ENCODE data around the gene ZFPM1.

The ZFPM1 gene

GRCh38 chr16:88428156-88428555, 24.9 kb upstream of the ZFPM1 start:
- TF ChIP-seq OSR1 (CRISPR knock-in tag; IDR thresholded peaks at IDR 0.05) (no peak), PATZ1 (CRISPR knock-in tag; IDR thresholded peaks at IDR 0.05; ENCODE audit: borderline replicate concordance) (no peak), TOX (CRISPR knock-in tag; IDR thresholded peaks at IDR 0.05; ENCODE audit: borderline replicate concordance) (no peak), BACH2 (CRISPR knock-in tag; IDR thresholded peaks at IDR 0.05; ENCODE audit: borderline replicate concordance) (no peak), GLIS3 (CRISPR knock-in tag; IDR thresholded peaks at IDR 0.05) (no peak), PPARA (CRISPR knock-in tag; IDR thresholded peaks at IDR 0.05; ENCODE audit: borderline replicate concordance) (no peak), ZFP3 (CRISPR knock-in tag; IDR thresholded peaks at IDR 0.05) (no peak), ZNF565 (CRISPR knock-in tag; conservative IDR thresholded peaks at IDR 0.05; ENCODE audit: low read depth) (no peak), ARNTL (CRISPR knock-in tag; IDR thresholded peaks at IDR 0.05; ENCODE audit: borderline replicate concordance, low read depth) (no peak), ISL1 (CRISPR knock-in tag; IDR thresholded peaks at IDR 0.05) (no peak), TSHZ2 (CRISPR knock-in tag; IDR thresholded peaks at IDR 0.05) (no peak), SNAI2 (CRISPR knock-in tag; IDR thresholded peaks at IDR 0.05) (no peak), ESRRG (CRISPR knock-in tag; IDR thresholded peaks at IDR 0.05) (no peak), CSDC2 (CRISPR knock-in tag; IDR thresholded peaks at IDR 0.05) (no peak), CSRNP3 (CRISPR knock-in tag; IDR thresholded peaks at IDR 0.05) (no peak), ZNF8 (CRISPR knock-in tag; IDR thresholded peaks at IDR 0.05) (no peak), CREB5 (CRISPR knock-in tag; IDR thresholded peaks at IDR 0.05; ENCODE audit: low read depth) (no peak), ZNF70 (CRISPR knock-in tag; IDR thresholded peaks at IDR 0.05) (no peak), POU6F1 (CRISPR knock-in tag; IDR thresholded peaks at IDR 0.05; ENCODE audit: borderline replicate concordance, low read depth) (no peak)
- no peak for ATAC-seq

- ATAC-seq: no peak; the same call in 2 of the 3 replicates
Observed at GRCh38 chr16:88428616-88429386, 24.3 kb upstream of the ZFPM1 start.

More at GRCh38 chr16:88428616-88429386, 24.3 kb upstream of the ZFPM1 start:
- TF ChIP-seq ZNF565 (CRISPR knock-in tag; conservative IDR thresholded peaks at IDR 0.05; ENCODE audit: low read depth): no peak
- no peak for TF ChIP-seq PATZ1 (CRISPR knock-in tag; IDR thresholded peaks at IDR 0.05; ENCODE audit: borderline replicate concordance)
- no peak for TF ChIP-seq ZFP3 (CRISPR knock-in tag; IDR thresholded peaks at IDR 0.05)
